ENCODE measurements around the gene GREM1.

- TF ChIP-seq, protein P1, sequence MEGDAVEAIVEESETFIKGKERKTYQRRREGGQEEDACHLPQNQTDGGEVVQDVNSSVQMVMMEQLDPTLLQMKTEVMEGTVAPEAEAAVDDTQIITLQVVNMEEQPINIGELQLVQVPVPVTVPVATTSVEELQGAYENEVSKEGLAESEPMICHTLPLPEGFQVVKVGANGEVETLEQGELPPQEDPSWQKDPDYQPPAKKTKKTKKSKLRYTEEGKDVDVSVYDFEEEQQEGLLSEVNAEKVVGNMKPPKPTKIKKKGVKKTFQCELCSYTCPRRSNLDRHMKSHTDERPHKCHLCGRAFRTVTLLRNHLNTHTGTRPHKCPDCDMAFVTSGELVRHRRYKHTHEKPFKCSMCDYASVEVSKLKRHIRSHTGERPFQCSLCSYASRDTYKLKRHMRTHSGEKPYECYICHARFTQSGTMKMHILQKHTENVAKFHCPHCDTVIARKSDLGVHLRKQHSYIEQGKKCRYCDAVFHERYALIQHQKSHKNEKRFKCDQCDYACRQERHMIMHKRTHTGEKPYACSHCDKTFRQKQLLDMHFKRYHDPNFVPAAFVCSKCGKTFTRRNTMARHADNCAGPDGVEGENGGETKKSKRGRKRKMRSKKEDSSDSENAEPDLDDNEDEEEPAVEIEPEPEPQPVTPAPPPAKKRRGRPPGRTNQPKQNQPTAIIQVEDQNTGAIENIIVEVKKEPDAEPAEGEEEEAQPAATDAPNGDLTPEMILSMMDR (IDR thresholded peaks at IDR 0.05; ENCODE audit: low read length), result no peak
- no peak for TF ChIP-seq EZH2 (IDR thresholded peaks at IDR 0.05; ENCODE audit: borderline replicate concordance, low read length)
These were observed 70.1 kb downstream of the GREM1 start for GRCh38 chr15:32787949-32788348.
